GM12878 (cell line): ENCODE data around the gene UVSSA. TPM values are rescaled to one million over a fixed set of nuclear protein-coding genes. Genes with fewer than 3 reads are reported as not detected.

Source experiments
- ATAC-seq: fragments of 200-7000 bp; cut with Tn5 transposase; 3 replicates; pipeline ENCODE4 v1.9.1; 2020; ENCODE audit warnings: mild to moderate bottlenecking, moderate library complexity
- BruUV-seq: library from RNA; stranded (reverse); fragments of 400-500 nt; replicated peaks from 2 replicates; lab custom pipeline; 2021; lab: Mats Ljungman, UMichigan
- CTCF ChIA-PET: fragments of 300-600 bp; sonication (Branson Sonifier 250); formaldehyde crosslinking; extraction: SDS; loops from one replicate; lab custom pipeline; 2021; ENCODE audit warnings: inconsistent platforms; lab: Yijun Ruan, JAX
- POLR2A ChIA-PET: fragments of 350-600 bp; formaldehyde crosslinking; extraction: SDS; loops from one replicate; lab custom pipeline; 2021; ENCODE audit warnings: inconsistent platforms; lab: Charles Lee
- RAD21 ChIA-PET: fragments of 300-600 bp; sonication (Branson Sonifier 250); formaldehyde crosslinking; loops from one replicate; lab custom pipeline; 2023; ENCODE audit warnings: antibody characterized with exemption; ENCODE audit not compliant: unreplicated experiment; lab: Charles Lee
- SMC1A ChIA-PET: fragments of 300-600 bp; sonication (Branson Sonifier 250); formaldehyde crosslinking; loops from one replicate; lab custom pipeline; 2023; ENCODE audit not compliant: unreplicated experiment, uncharacterized antibody; lab: Charles Lee
- DNase-seq: peaks from one replicate; pipeline ENCODE4 v3.0.0-alpha.2; 2011; ENCODE audit warnings: low read depth, low spot score
- FAIRE-seq: peaks from 3 replicates; lab custom pipeline; 2011; peaks lifted over from hg19 to GRCh38; lab: Jason Lieb, UNC
- H2AFZ ChIP-seq: 2 replicates; pipeline ENCODE4 v1.6.0; 2011; ENCODE audit warnings: low read depth, low read length, control low read depth; ENCODE audit not compliant: control insufficient read depth
- H3K27ac ChIP-seq: 2 replicates; pipeline ENCODE4 v1.5.1; 2011; ENCODE audit warnings: control low read depth; ENCODE audit not compliant: control insufficient read depth, insufficient read depth
- H3K27me3 ChIP-seq, 2 experiments: replicated peaks in 1 of 2; 2 replicates each; pipeline versions ENCODE4 v1.6.0 to v1.6.1; 2011; ENCODE audit warnings: low read length in 1 of 2; ENCODE audit not compliant: control insufficient read depth in 2 of 2, insufficient read depth in 2 of 2
- H3K36me3 ChIP-seq, 2 experiments: 2 replicates each; pipeline ENCODE4 v1.5.1; 2011; ENCODE audit warnings: low read length in 1 of 2; ENCODE audit not compliant: control insufficient read depth in 2 of 2, insufficient read depth in 2 of 2
- H3K4me1 ChIP-seq: 2 replicates; pipeline ENCODE4 v1.6.1; 2011; ENCODE audit warnings: mild to moderate bottlenecking, low read length, moderate library complexity, mixed read lengths; ENCODE audit not compliant: control insufficient read depth, insufficient read depth
- H3K4me2 ChIP-seq: 2 replicates; pipeline ENCODE4 v1.6.0; 2011; ENCODE audit warnings: control low read depth; ENCODE audit not compliant: control insufficient read depth, insufficient read depth
- H3K4me3 ChIP-seq: fragments of 200-600 bp; sonication (generic); 2 replicates; pipeline ENCODE4 v1.5.1; 2016
- H3K79me2 ChIP-seq: 2 replicates; pipeline ENCODE4 v1.6.0; 2011; ENCODE audit warnings: low read length; ENCODE audit not compliant: control insufficient read depth, insufficient read depth
- H3K9ac ChIP-seq: 2 replicates; pipeline ENCODE4 v1.8.0; 2011; ENCODE audit warnings: low read length, control low read depth, mixed read lengths; ENCODE audit not compliant: control insufficient read depth, insufficient read depth
- H3K9me3 ChIP-seq: replicated peaks from 3 replicates; pipeline ENCODE4 v1.5.1; 2011; ENCODE audit warnings: mild to moderate bottlenecking, low read length; ENCODE audit not compliant: control insufficient read depth, insufficient read depth
- H4K20me1 ChIP-seq: 2 replicates; pipeline ENCODE4 v1.6.0; 2011; ENCODE audit not compliant: control insufficient read depth, insufficient read depth
- BRCA1 ChIP-seq: IDR thresholded peaks from 2 replicates; pipeline ENCODE4 v1.6.1; 2011; ENCODE audit warnings: low read depth, low read length, improper control_type of control experiment
- EED ChIP-seq: sonication (generic); IDR thresholded peaks from 2 replicates; pipeline ENCODE4 v1.6.1; 2016; ENCODE audit warnings: antibody characterized with exemption, low read depth
- EGR1 ChIP-seq, 2 experiments: IDR thresholded peaks; 1 replicate in 1 of 2; 2 replicates in 1 of 2; pipeline ENCODE4 v1.6.1; 2011 to 2012; ENCODE audit warnings: low read depth in 2 of 2, low read length in 2 of 2, borderline replicate concordance in 1 of 2, mild to moderate bottlenecking in 1 of 2, moderate library complexity in 1 of 2
- ESRRA ChIP-seq: IDR thresholded peaks from 2 replicates; pipeline ENCODE4 v1.6.1; 2012; ENCODE audit warnings: mild to moderate bottlenecking, low read length, improper control_type of control experiment
- GABPA ChIP-seq: IDR thresholded peaks from 2 replicates; pipeline ENCODE4 v1.6.1; 2014; ENCODE audit warnings: antibody characterized with exemption, low read depth, mild to moderate bottlenecking, inconsistent platforms
- GATAD2B ChIP-seq: fragments of 450-650 bp; conservative IDR thresholded peaks from 2 replicates; pipeline ENCODE4 v1.6.1; 2017; ENCODE audit warnings: low read depth, mild to moderate bottlenecking, moderate library complexity
- HDAC6 ChIP-seq: fragments of 200-600 bp; sonication (generic); IDR thresholded peaks from one replicate; pipeline ENCODE4 v1.8.0; 2017; ENCODE audit warnings: antibody characterized with exemption; ENCODE audit not compliant: unreplicated experiment
- MEF2A ChIP-seq: IDR thresholded peaks from 2 replicates; pipeline ENCODE4 v1.6.1; 2011; ENCODE audit warnings: low read depth, mild to moderate bottlenecking, low read length, moderate library complexity; ENCODE audit not compliant: insufficient read depth
- MLLT1 ChIP-seq: fragments of 450-650 bp; IDR thresholded peaks from 2 replicates; pipeline ENCODE4 v1.6.1; 2016; ENCODE audit warnings: mild to moderate bottlenecking
- NR2F1 ChIP-seq: fragments of 450-650 bp; conservative IDR thresholded peaks from 2 replicates; pipeline ENCODE4 v1.6.1; 2017; ENCODE audit warnings: mild to moderate bottlenecking
- POU2F2 ChIP-seq: IDR thresholded peaks from 3 replicates; pipeline ENCODE4 v1.6.1; 2011; ENCODE audit warnings: low read depth, mild to moderate bottlenecking, low read length, borderline replicate concordance
- SREBF1 ChIP-seq: IDR thresholded peaks from 2 replicates; pipeline ENCODE4 v1.6.1; 2012; ENCODE audit warnings: mild to moderate bottlenecking, low read length
- SUZ12 ChIP-seq: fragments of 200-600 bp; sonication (generic); IDR thresholded peaks from one replicate; pipeline ENCODE4 v1.6.1; 2018; ENCODE audit warnings: antibody characterized with exemption, mild to moderate bottlenecking; ENCODE audit not compliant: unreplicated experiment
- TAF1 ChIP-seq: IDR thresholded peaks from 2 replicates; pipeline ENCODE4 v1.6.1; 2011; ENCODE audit warnings: mild to moderate bottlenecking, low read depth, low read length, borderline replicate concordance
- TCF3 ChIP-seq: IDR thresholded peaks from 2 replicates; pipeline ENCODE4 v1.6.1; 2012; ENCODE audit warnings: low read depth, mild to moderate bottlenecking, low read length, borderline replicate concordance; ENCODE audit not compliant: insufficient read depth
- USF2 ChIP-seq: IDR thresholded peaks from 2 replicates; pipeline ENCODE4 v1.6.1; 2011; ENCODE audit warnings: low read depth, low read length, improper control_type of control experiment, borderline replicate concordance
- YY1 ChIP-seq: IDR thresholded peaks from 2 replicates; pipeline ENCODE4 v1.6.1; 2011; ENCODE audit warnings: low read depth, mild to moderate bottlenecking, low read length
- WGBS: methylation state at CpG from one replicate; pipeline ENCODE4 v1.1.6; 2016; ENCODE audit warnings: low lambda C conversion rate; ENCODE audit not compliant: insufficient replicate concordance, insufficient coverage; ENCODE audit errors: missing lambda C conversion rate; 5-methylcytosine and 5-hydroxymethylcytosine counted together
- in situ Hi-C: fragments of 300-500 bp; cut with MboI; formaldehyde crosslinking; loops from 9 replicates; pipeline ENCODE4 v1.14.3; 2018; ENCODE audit warnings: mixed read lengths
- intact Hi-C: fragments of 100-400 bp; cut with micrococcal nuclease; formaldehyde crosslinking; loops from one replicate; pipeline ENCODE4 v1.14.2; 2022; ENCODE audit not compliant: unreplicated experiment
- polyA plus RNA-seq, 11 experiments: library from polyadenylated mRNA; depleted of rRNA in 4 of 11; unstranded in 6 of 11; stranded (reverse) in 5 of 11; fragments of >200 nt; fragmentation: Nextera tagmentation in 4 of 11; fragmentation: Illumina TruSeq in 1 of 11; extraction: Ambion mirVana in 4 of 11; extraction: Trizol in 1 of 11; gene quantifications; 1 replicate in 1 of 11; 2 replicates in 10 of 11; pipeline versions ENCODE4 v1.2.1 to v1.2.3, GENCODE V29; 2011 to 2016; ENCODE audit warnings: inconsistent platforms in 2 of 11, missing spikeins in 2 of 11, low read depth in 1 of 11
- total RNA-seq, 4 experiments: library from RNA; depleted of rRNA in 3 of 4; stranded (reverse); fragments of >200 nt in 3 of 4; fragmentation: Illumina TruSeq in 1 of 4; extraction: Trizol in 1 of 4; gene quantifications; 2 replicates each; pipeline versions ENCODE4 v1.2.1 to v1.2.3, GENCODE V29; 2013 to 2021
- TF ChIP-seq, protein P1 (sequence below): fragments of 450-650 bp; IDR thresholded peaks from 2 replicates; pipeline ENCODE4 v1.6.1; 2018; ENCODE audit warnings: borderline replicate concordance, mild to moderate bottlenecking; ENCODE audit not compliant: partially characterized antibody

The UVSSA gene
- total and polyA plus RNA-seq, 10 of the 15 experiments (the other 5 are each of a cell fraction or from before 2014, with no cell fraction given): 0.34 to 16.8 (median 3.6) TPM

- Histone ChIP-seq H3K79me2 (no peaks in the 10 kb centered on the region), H3K4me1 (no peaks in the 10 kb centered on the region), H4K20me1 (no peaks in the 10 kb centered on the region), H3K27me3 (no peaks in the 10 kb centered on the region), H3K9me3 (no peaks in the 10 kb centered on the region; the same call in 2 of the 3 replicates), H3K4me3 (no peak overlapping the region), H2AFZ (no peak overlapping the region), H3K36me3 (peaks cover 16 to 31% of the 10 kb centered on the region in 2 experiments), H3K9ac (no peak overlapping the region), H3K4me2 (no peak overlapping the region), H3K27ac (no peak overlapping the region)
- ChIA-PET RAD21 (no interaction called here), CTCF (interaction anchor here (0.5 kb wide), 1 partner anchor 185 kb away, joined by 4 read pairs; no protein-coding TSS in a partner anchor), POLR2A (no interaction called here), SMC1A (interaction anchor here (0.6 kb wide), 1 partner anchor 171 kb away, joined by 4 read pairs; no protein-coding TSS in a partner anchor)
- in situ Hi-C loops: no loop called here
- BruUV-seq: no TSS peak
- 92% methylated on average over 6 of the region's 6 CpGs for WGBS
- DNase-seq (no peak), ATAC-seq (no peak), FAIRE-seq (no peak)
- intact Hi-C loops: no loop called here
- TF ChIP-seq TAF1 (no peak), SUZ12 (no peak), BRCA1 (no peak), HDAC6 (no peak), POU2F2 (no peak), NR2F1 (no peak), GATAD2B (no peak), TCF3 (no peak), MLLT1 (no peak), EGR1 (IDR thresholded peaks at IDR 0.05; ENCODE audit: borderline replicate concordance in 1 of 2, low read depth in 2 of 2, low read length in 2 of 2) (no peak), ESRRA (no peak), SREBF1 (no peak), MEF2A (no peak), EED (no peak), GABPA (no peak), USF2 (no peak), YY1 (no peak)
- TF ChIP-seq, protein P1, sequence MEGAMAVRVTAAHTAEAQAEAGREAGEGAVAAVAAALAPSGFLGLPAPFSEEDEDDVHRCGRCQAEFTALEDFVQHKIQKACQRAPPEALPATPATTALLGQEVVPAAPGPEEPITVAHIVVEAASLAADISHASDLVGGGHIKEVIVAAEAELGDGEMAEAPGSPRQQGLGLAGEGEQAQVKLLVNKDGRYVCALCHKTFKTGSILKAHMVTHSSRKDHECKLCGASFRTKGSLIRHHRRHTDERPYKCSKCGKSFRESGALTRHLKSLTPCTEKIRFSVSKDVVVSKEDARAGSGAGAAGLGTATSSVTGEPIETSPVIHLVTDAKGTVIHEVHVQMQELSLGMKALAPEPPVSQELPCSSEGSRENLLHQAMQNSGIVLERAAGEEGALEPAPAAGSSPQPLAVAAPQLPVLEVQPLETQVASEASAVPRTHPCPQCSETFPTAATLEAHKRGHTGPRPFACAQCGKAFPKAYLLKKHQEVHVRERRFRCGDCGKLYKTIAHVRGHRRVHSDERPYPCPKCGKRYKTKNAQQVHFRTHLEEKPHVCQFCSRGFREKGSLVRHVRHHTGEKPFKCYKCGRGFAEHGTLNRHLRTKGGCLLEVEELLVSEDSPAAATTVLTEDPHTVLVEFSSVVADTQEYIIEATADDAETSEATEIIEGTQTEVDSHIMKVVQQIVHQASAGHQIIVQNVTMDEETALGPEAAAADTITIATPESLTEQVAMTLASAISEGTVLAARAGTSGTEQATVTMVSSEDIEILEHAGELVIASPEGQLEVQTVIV: no peak
These were observed 12.5 kb upstream of the UVSSA start for GRCh38 chr4:1334579-1334895.
